ENCODE measurements around the gene PPM1N.

Gene PPM1N

DNA sequence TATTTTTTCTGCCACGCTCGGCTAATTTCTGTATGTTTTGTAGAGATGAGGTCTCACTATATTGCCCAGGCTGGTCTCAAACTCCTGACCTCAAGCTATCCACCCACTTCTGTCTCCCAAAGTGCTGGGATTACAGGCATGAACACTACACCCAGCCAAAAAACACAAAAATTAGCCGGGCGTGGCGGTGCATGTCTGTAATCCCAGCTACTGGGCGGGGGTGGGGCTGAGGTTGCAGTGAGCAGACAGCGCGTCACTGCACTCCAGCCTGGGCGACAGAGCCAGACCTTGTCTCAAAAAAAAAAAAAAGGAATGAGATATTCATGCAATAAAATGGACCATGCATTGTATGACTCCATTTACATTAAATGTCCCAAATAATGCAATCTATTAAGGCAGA is 41.2 kb downstream of the PPM1N start:
- no peak for DNase-seq (ENCODE audit: insufficient read length, low spot score)
- TF ChIP-seq SPI1 (IDR thresholded peaks at IDR 0.05; ENCODE audit: low read depth, low read length) (no peak), POLR2A (IDR thresholded peaks at IDR 0.05; ENCODE audit: low read depth, low read length) (no peak), POLR2AphosphoS5 (IDR thresholded peaks at IDR 0.05; ENCODE audit: low read depth, low read length) (no peak), TAF1 (IDR thresholded peaks at IDR 0.05; ENCODE audit: low read depth, low read length) (no peak), POU2F2 (IDR thresholded peaks at IDR 0.05; ENCODE audit: low read depth, low read length) (no peak), PAX5 (IDR thresholded peaks at IDR 0.05; ENCODE audit: insufficient read depth, low read length, severe bottlenecking) (no peak)
- FAIRE-seq: no peak

DNA sequence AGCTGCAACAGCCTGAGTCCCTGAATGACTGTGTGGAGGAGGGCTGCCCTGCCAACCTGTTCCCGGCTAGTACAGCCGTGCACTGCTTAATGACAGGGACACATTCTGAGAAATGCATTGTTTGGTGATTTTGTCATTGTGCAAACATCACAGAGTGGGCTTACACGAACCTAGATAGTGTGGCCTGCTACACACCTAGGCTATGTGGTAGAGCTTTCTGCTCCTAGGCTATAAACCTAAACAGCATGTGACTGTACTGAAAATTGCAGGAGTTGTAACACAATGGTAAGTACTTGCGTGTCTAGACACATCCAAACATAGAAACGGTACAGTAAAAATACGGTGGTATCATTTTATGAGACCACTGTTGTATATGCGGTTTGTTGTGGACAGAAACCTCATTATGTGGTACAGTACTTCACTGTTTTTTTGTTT is 44.0 kb downstream of the PPM1N start:
- FAIRE-seq: peak; percentile 69
- DNase-seq (ENCODE audit: insufficient read length, low spot score): no peak
- TF ChIP-seq POU2F2 (IDR thresholded peaks at IDR 0.05; ENCODE audit: low read depth, low read length) (no peak), POLR2AphosphoS5 (IDR thresholded peaks at IDR 0.05; ENCODE audit: low read depth, low read length) (no peak), TAF1 (IDR thresholded peaks at IDR 0.05; ENCODE audit: low read depth, low read length) (no peak), POLR2A (IDR thresholded peaks at IDR 0.05; ENCODE audit: low read depth, low read length) (no peak), SPI1 (IDR thresholded peaks at IDR 0.05; ENCODE audit: low read depth, low read length) (no peak), PAX5 (IDR thresholded peaks at IDR 0.05; ENCODE audit: insufficient read depth, low read length, severe bottlenecking) (no peak)

- peak; percentile 71 for FAIRE-seq
- DNase-seq (ENCODE audit: insufficient read length, low spot score): no peak
- TF ChIP-seq SPI1 (IDR thresholded peaks at IDR 0.05; ENCODE audit: low read depth, low read length): no peak
- TF ChIP-seq POU2F2 (IDR thresholded peaks at IDR 0.05; ENCODE audit: low read depth, low read length): peak; percentile 71; the same call in 1 of the 2 replicates
Measured at GRCh38 chr19:45547211-45547770, 49.0 kb downstream of the PPM1N start.

- DNase-seq (ENCODE audit: insufficient read length, low spot score) (no peak), FAIRE-seq (no peak)
- TF ChIP-seq TAF1 (IDR thresholded peaks at IDR 0.05; ENCODE audit: low read depth, low read length) (no peak), POLR2A (IDR thresholded peaks at IDR 0.05; ENCODE audit: low read depth, low read length) (no peak), PAX5 (IDR thresholded peaks at IDR 0.05; ENCODE audit: insufficient read depth, low read length, severe bottlenecking) (no peak), SPI1 (IDR thresholded peaks at IDR 0.05; ENCODE audit: low read depth, low read length) (no peak), POLR2AphosphoS5 (IDR thresholded peaks at IDR 0.05; ENCODE audit: low read depth, low read length) (no peak), POU2F2 (IDR thresholded peaks at IDR 0.05; ENCODE audit: low read depth, low read length) (no peak)
Measured at GRCh38 chr19:45547965-45548609, 49.8 kb downstream of the PPM1N start.

Data from GM12891 (cell line).